Measurements from ENCODE around the gene P2RY10.
"Not testable (repeated sequence)": the region's sequence is repeated elsewhere in the genome, so short reads cannot be mapped to it uniquely, and the experiment has no call there.

P2RY10 gene

DNA sequence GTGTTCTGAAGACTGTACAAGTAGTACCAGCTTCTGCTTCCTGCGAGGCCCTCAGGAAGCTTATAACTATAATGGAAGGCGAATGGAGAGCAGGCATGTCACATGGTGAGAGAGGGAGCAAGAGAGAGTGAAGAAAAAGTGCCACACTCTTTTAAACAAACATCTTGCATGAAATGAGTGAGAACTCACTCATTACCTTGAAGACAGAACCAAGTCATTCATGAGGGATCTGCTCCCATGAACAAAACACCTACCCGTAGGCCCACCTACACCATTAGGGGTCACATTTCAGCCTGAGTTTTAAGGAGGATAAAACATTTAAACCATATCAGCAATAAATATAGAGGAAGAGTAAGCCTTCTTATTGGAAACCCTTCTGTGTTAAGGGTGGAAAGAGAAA is 19.4 kb downstream of the P2RY10 start:
- DNase-seq (ENCODE audit: low spot score), result no peak
- TF ChIP-seq, protein P1, sequence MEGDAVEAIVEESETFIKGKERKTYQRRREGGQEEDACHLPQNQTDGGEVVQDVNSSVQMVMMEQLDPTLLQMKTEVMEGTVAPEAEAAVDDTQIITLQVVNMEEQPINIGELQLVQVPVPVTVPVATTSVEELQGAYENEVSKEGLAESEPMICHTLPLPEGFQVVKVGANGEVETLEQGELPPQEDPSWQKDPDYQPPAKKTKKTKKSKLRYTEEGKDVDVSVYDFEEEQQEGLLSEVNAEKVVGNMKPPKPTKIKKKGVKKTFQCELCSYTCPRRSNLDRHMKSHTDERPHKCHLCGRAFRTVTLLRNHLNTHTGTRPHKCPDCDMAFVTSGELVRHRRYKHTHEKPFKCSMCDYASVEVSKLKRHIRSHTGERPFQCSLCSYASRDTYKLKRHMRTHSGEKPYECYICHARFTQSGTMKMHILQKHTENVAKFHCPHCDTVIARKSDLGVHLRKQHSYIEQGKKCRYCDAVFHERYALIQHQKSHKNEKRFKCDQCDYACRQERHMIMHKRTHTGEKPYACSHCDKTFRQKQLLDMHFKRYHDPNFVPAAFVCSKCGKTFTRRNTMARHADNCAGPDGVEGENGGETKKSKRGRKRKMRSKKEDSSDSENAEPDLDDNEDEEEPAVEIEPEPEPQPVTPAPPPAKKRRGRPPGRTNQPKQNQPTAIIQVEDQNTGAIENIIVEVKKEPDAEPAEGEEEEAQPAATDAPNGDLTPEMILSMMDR (IDR thresholded peaks at IDR 0.05; ENCODE audit: extremely low read depth, missing control alignments), result no peak

DNA sequence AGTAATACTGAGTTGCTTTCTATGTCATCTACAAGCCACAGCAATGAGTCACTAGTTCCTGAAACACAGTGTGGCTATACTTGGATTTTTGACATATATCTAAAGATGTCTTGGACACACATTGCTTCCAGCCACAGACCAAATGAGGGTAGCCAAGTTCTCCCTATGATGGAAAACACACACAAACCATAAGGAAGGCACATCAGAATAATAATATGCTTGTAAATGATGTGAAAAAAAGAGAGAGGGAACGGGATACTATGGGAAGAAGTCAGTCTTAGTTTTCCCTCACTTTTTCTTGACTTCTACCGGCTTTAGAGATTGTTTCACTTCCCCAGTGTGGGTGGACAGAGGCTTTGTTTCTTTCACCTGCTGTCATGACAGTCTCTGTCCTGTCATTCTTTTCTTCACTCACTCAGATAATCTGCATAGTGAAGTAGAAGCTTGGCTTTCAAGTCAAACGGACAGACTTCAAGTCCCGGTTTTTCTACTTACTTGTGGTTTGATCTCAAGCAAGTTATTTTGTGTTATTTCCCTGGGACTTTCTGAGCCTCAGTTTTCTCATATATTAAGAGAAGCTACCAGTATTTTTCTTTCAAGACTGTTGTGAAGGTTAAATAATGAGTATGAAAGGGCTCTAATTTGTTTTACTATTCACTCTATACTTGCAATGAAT is 34.7 kb downstream of the P2RY10 start:
- TF ChIP-seq, protein P1 (IDR thresholded peaks at IDR 0.05; ENCODE audit: extremely low read depth, missing control alignments), result no peak

DNA sequence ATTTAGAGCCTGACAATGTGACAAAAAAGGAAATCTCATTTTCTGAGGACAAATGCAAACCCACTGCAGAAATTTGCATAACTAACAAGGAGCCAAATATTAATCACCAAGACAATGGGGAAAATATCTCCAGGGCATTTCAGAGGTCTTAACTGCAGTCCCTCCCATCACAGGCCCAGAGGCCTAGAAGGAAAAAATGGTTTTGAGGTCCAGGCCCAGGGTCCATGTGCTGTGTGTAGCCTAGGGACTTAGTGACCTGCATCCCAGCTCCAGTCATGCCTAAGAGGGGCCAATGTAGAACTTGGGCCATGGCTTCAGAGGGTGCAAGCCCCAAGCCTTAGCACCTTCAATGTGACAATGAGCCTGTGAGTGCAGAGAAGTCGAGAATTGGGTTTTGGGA is 44.2 kb downstream of the P2RY10 start:
- TF ChIP-seq, protein P1 (IDR thresholded peaks at IDR 0.05; ENCODE audit: extremely low read depth, missing control alignments), result no peak

More for the DNA sequence above, 34.7 kb downstream of the P2RY10 start:
- peak; percentile 31 for DNase-seq (ENCODE audit: low spot score)

DNA sequence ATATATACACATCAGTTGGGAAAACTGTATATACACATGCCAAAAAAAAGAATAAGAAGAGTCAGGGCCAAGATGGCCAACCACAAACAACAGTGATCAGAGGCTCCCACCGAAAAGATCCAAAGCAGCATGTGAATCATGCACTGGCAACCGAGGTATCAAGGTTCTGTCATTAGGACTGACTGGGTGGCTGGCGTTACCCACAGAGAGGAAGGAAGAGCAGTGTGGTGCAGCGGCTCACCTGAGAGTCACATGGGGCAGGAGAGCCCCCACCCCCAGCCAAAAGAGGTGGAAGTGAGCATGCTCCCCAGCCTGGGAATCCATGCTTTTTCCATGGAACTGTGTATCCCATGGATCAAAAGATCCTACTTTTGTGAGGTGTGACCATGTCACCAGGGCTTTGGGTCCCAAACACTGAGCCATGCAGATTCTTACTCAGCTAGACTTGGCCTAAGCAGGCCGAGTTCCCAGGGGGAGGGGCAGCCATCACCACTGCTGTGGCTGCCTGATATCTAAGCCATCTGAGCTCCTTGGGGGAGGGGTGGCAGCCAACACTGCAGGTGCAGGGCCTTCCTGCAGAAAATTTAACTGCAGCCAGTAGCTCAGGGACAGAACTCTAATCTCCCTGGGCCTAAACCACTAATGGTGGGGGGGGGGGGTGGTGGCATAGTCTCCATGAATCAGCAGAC is 52.8 kb downstream of the P2RY10 start:
- DNase-seq (ENCODE audit: low spot score), result no peak
- TF ChIP-seq, protein P1 (IDR thresholded peaks at IDR 0.05; ENCODE audit: extremely low read depth, missing control alignments), result no peak

More for the DNA sequence above, 44.2 kb downstream of the P2RY10 start:
- no peak for DNase-seq (ENCODE audit: low spot score)

DNA sequence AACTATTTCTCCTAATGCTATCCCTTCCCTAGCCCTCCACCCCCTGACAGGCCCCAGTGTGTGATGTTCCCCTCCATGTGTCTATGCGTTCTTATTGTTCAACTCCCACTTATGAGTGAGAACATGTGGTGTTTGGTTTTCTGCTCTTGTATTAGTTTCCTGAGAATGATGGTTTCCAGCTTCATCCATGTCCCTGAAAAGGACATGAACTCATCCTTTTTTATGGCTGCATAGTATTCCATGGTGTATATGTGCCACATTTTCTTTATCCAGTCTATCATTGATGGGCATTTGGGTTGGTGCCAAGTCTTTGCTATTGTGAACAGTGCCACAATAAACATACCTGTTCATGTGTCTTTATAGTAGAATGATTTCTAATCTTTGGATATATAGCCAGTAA is 62.3 kb downstream of the P2RY10 start:
- not testable (repeated sequence) for DNase-seq (ENCODE audit: low spot score)

Measured in GM20000 (cell line).